Activated CD4-positive, CD25-positive, alpha-beta regulatory T cell treated with anti-CD3 and anti-CD28 coated beads, Interleukin-2, amount 50 U/mL, for 72 hours (primary cell): ENCODE data around the gene PIGC.
"Not testable (repeated sequence)": the region's sequence is repeated elsewhere in the genome, so short reads cannot be mapped to it uniquely, and the experiment has no call there.

ENCODE experiments used
- DNase-seq: peaks from one replicate; pipeline ENCODE4 v3.0.0; 2021

Gene PIGC

GRCh38 chr1:172465617-172466016 lies 21.7 kb upstream of the PIGC start:
- DNase-seq = no peak

- no peak for DNase-seq
Measured at GRCh38 chr1:172460887-172461315, 17.0 kb upstream of the PIGC start.

- DNase-seq = no peak
Measured at GRCh38 chr1:172460177-172460576, 16.3 kb upstream of the PIGC start.

- no peak for DNase-seq
Measured at GRCh38 chr1:172457479-172458130, 13.7 kb upstream of the PIGC start.

GRCh38 chr1:172456344-172456769 lies 12.5 kb upstream of the PIGC start:
- no peak for DNase-seq

- DNase-seq = no peak
Measured at GRCh38 chr1:172455451-172455850, 11.6 kb upstream of the PIGC start.

GRCh38 chr1:172453607-172454006 lies 9.7 kb upstream of the PIGC start:
- DNase-seq = no peak

GRCh38 chr1:172453153-172453545 lies 9.3 kb upstream of the PIGC start:
- no peak for DNase-seq

GRCh38 chr1:172452536-172453152 lies 8.8 kb upstream of the PIGC start:
- no peak for DNase-seq

- no peak for DNase-seq
Measured at GRCh38 chr1:172451002-172451443, 7.2 kb upstream of the PIGC start.

GRCh38 chr1:172450524-172450885 lies 6.6 kb upstream of the PIGC start:
- DNase-seq = no peak

- peak; percentile 37 for DNase-seq
Measured at GRCh38 chr1:172449585-172450523, 6.0 kb upstream of the PIGC start.

GRCh38 chr1:172448995-172449584 lies 5.2 kb upstream of the PIGC start:
- no peak for DNase-seq

GRCh38 chr1:172447641-172448040 lies 3.8 kb upstream of the PIGC start:
- DNase-seq = no peak

GRCh38 chr1:172446547-172446946 lies 2.7 kb upstream of the PIGC start:
- no peak for DNase-seq

- DNase-seq = no peak
Measured at GRCh38 chr1:172442843-172443565, 865 bp downstream of the PIGC start.

GRCh38 chr1:172442404-172442803 lies 1.5 kb downstream of the PIGC start:
- DNase-seq = no peak

- DNase-seq = not testable (repeated sequence)
Measured at GRCh38 chr1:172437183-172437582, 6.7 kb downstream of the PIGC start.

- DNase-seq = no peak
Measured at GRCh38 chr1:172431721-172432192, 12.1 kb downstream of the PIGC start.

GRCh38 chr1:172431204-172431603 lies 12.7 kb downstream of the PIGC start:
- DNase-seq = no peak

GRCh38 chr1:172430128-172430454 lies 13.8 kb downstream of the PIGC start:
- DNase-seq = no peak

GRCh38 chr1:172429331-172430127 lies 14.3 kb downstream of the PIGC start:
- no peak for DNase-seq
